ENCODE data around the gene EEFSEC.

EEFSEC gene

GRCh38 chr3:128217702-128218547, 64.6 kb downstream of the EEFSEC start:
- DNase-seq (ENCODE audit: low spot score): no peak

GRCh38 chr3:128218548-128219257, 65.4 kb downstream of the EEFSEC start:
- peak; percentile 40 for DNase-seq (ENCODE audit: low spot score)

GRCh38 chr3:128221328-128221727, 68.0 kb downstream of the EEFSEC start:
- DNase-seq (ENCODE audit: low spot score): peak; percentile 7

- DNase-seq (ENCODE audit: low spot score): peak; percentile 24
Observed at GRCh38 chr3:128222796-128223385, 69.6 kb downstream of the EEFSEC start.

- DNase-seq (ENCODE audit: low spot score): no peak
Observed at GRCh38 chr3:128226186-128226725, 73.0 kb downstream of the EEFSEC start.

GRCh38 chr3:128226795-128227395, 73.6 kb downstream of the EEFSEC start:
- peak; percentile 78 for DNase-seq (ENCODE audit: low spot score)

GRCh38 chr3:128227507-128227906, 74.2 kb downstream of the EEFSEC start:
- no peak for DNase-seq (ENCODE audit: low spot score)

- no peak for DNase-seq (ENCODE audit: low spot score)
Observed at GRCh38 chr3:128228366-128228910, 75.2 kb downstream of the EEFSEC start.

GRCh38 chr3:128229106-128229857, 76.0 kb downstream of the EEFSEC start:
- no peak for DNase-seq (ENCODE audit: low spot score)

GRCh38 chr3:128231606-128232005, 78.3 kb downstream of the EEFSEC start:
- no peak for DNase-seq (ENCODE audit: low spot score)

GRCh38 chr3:128232376-128233178, 79.3 kb downstream of the EEFSEC start:
- no peak for DNase-seq (ENCODE audit: low spot score)

GRCh38 chr3:128235207-128235926, 82.1 kb downstream of the EEFSEC start:
- DNase-seq (ENCODE audit: low spot score): no peak

- no peak for DNase-seq (ENCODE audit: low spot score)
Observed at GRCh38 chr3:128236657-128237056, 83.4 kb downstream of the EEFSEC start.

- no peak for DNase-seq (ENCODE audit: low spot score)
Observed at GRCh38 chr3:128237348-128238183, 84.3 kb downstream of the EEFSEC start.

GRCh38 chr3:128238184-128238489, 84.9 kb downstream of the EEFSEC start:
- DNase-seq (ENCODE audit: low spot score): no peak

GRCh38 chr3:128239304-128239703, 86.0 kb downstream of the EEFSEC start:
- DNase-seq (ENCODE audit: low spot score): no peak

- peak; percentile 6 for DNase-seq (ENCODE audit: low spot score)
Observed at GRCh38 chr3:128240232-128240631, 87.0 kb downstream of the EEFSEC start.

- DNase-seq (ENCODE audit: low spot score): no peak
Observed at GRCh38 chr3:128241741-128242140, 88.5 kb downstream of the EEFSEC start.
